SU-DHL-6 (cell line): ENCODE results near the gene LRRC47.
A peak's percentile ranks its signal among the peaks of the same experiment; 100 is the strongest.

Experiments used
- H2AFZ ChIP-seq: fragments of 200-600 bp; sonication (generic); 2 replicates; pipeline ENCODE4 v1.6.1; 2014; ENCODE audit warnings: low read depth, mild to moderate bottlenecking, moderate library complexity, mixed read lengths, antibody characterized with exemption, low read length; ENCODE audit not compliant: severe bottlenecking
- H3F3A ChIP-seq: fragments of 200-600 bp; shearing (Covaris generic); 2 replicates; pipeline ENCODE4 v1.6.0; 2016; ENCODE audit warnings: antibody characterized with exemption, mild to moderate bottlenecking; ENCODE audit not compliant: insufficient read depth
- H3K27ac ChIP-seq: fragments of 200-600 bp; sonication (generic); 2 replicates; pipeline ENCODE4 v1.5.1; 2016; ENCODE audit warnings: low read depth, mild to moderate bottlenecking, low read length, moderate library complexity, mixed read lengths
- H3K27me3 ChIP-seq: fragments of 200-600 bp; sonication (generic), shearing (Covaris generic); 2 replicates; pipeline ENCODE4 v1.6.0; 2014; ENCODE audit warnings: mild to moderate bottlenecking, low read length
- H3K36me3 ChIP-seq: fragments of 200-600 bp; sonication (generic); 2 replicates; pipeline ENCODE4 v1.6.1; 2014; ENCODE audit warnings: mild to moderate bottlenecking, low read length, mixed read lengths
- H3K4me2 ChIP-seq: fragments of 300-600, 200-600 bp; shearing (Covaris generic), sonication (generic); 2 replicates; pipeline ENCODE4 v1.6.0; 2014; ENCODE audit warnings: low read length, low read depth, mild to moderate bottlenecking; ENCODE audit not compliant: poor library complexity, severe bottlenecking
- H3K4me3 ChIP-seq: fragments of 200-600 bp; sonication (generic); 2 replicates; pipeline ENCODE4 v1.5.1; 2014; ENCODE audit warnings: antibody characterized with exemption, low read length, mild to moderate bottlenecking, mixed read lengths; ENCODE audit not compliant: insufficient read depth, poor library complexity, severe bottlenecking
- H3K79me2 ChIP-seq: fragments of 200-600 bp; sonication (generic); 2 replicates; pipeline ENCODE4 v1.6.1; 2014; ENCODE audit warnings: mild to moderate bottlenecking, low read length, moderate library complexity; ENCODE audit not compliant: insufficient read depth
- H3K9ac ChIP-seq: fragments of 200-600 bp; sonication (generic); 2 replicates; pipeline ENCODE4 v1.7.0; 2014; ENCODE audit warnings: mild to moderate bottlenecking, low read length
- H3K9me2 ChIP-seq: fragments of 200-600 bp; sonication (generic); replicated peaks from 2 replicates; pipeline ENCODE4 v1.6.1; 2014; ENCODE audit warnings: low read length; ENCODE audit not compliant: insufficient read depth
- H3K9me3 ChIP-seq: fragments of 200-600 bp; sonication (generic); 2 replicates; pipeline ENCODE4 v1.6.1; 2014; ENCODE audit warnings: low read length, mixed read lengths; ENCODE audit not compliant: insufficient read depth
- H4K20me1 ChIP-seq: fragments of 200-600 bp; sonication (generic); 2 replicates; pipeline ENCODE4 v1.6.1; 2014; ENCODE audit warnings: low read depth, mild to moderate bottlenecking, antibody characterized with exemption, low read length, moderate library complexity, mixed read lengths
- CTCF ChIP-seq: fragments of 200-600 bp; sonication (generic); IDR thresholded peaks from one replicate; pipeline ENCODE4 v1.5.1; 2017; ENCODE audit warnings: antibody characterized with exemption, mild to moderate bottlenecking, low read length, moderate library complexity; ENCODE audit not compliant: insufficient read depth, poor library complexity, severe bottlenecking
- EZH2phosphoT487 ChIP-seq: fragments of 200-600 bp; sonication (generic), shearing (Covaris generic); conservative IDR thresholded peaks from 2 replicates; pipeline ENCODE4 v1.6.1; 2018; ENCODE audit warnings: mild to moderate bottlenecking, antibody characterized with exemption, low read length, moderate library complexity, mixed read lengths

Gene LRRC47

GRCh38 chr1:3745590-3746381, 50.5 kb downstream of the LRRC47 start:
- H3K36me3 ChIP-seq: no peaks in the 10 kb centered on the region
- peak overlapping the region; percentile 59 for H3K4me2 ChIP-seq
- H4K20me1 ChIP-seq: no peaks in the 10 kb centered on the region
- H2AFZ ChIP-seq: no peak overlapping the region
- no peaks in the 10 kb centered on the region for H3K79me2 ChIP-seq
- no peaks in the 10 kb centered on the region for H3K27me3 ChIP-seq
- H3F3A ChIP-seq: no peaks in the 10 kb centered on the region
- H3K9me3 ChIP-seq: no peaks in the 10 kb centered on the region
- no peak overlapping the region for H3K27ac ChIP-seq
- TF ChIP-seq EZH2phosphoT487 (no peak), CTCF (no peak)
- no peak overlapping the region for H3K4me3 ChIP-seq
- no peak overlapping the region for H3K9ac ChIP-seq
- H3K9me2 ChIP-seq: no peaks in the 10 kb centered on the region

- Histone ChIP-seq H4K20me1 (no peaks in the 10 kb centered on the region), H3K4me2 (no peak overlapping the region), H3K36me3 (no peaks in the 10 kb centered on the region), H3K4me3 (no peak overlapping the region), H3K27ac (no peak overlapping the region), H3K79me2 (no peaks in the 10 kb centered on the region), H3K9me2 (no peaks in the 10 kb centered on the region), H3K9ac (no peak overlapping the region), H3K27me3 (no peaks in the 10 kb centered on the region), H2AFZ (no peak overlapping the region), H3K9me3 (no peaks in the 10 kb centered on the region), H3F3A (no peaks in the 10 kb centered on the region)
- TF ChIP-seq EZH2phosphoT487 (no peak), CTCF (no peak)
These were observed 51.2 kb downstream of the LRRC47 start for GRCh38 chr1:3745071-3745470.

DNA sequence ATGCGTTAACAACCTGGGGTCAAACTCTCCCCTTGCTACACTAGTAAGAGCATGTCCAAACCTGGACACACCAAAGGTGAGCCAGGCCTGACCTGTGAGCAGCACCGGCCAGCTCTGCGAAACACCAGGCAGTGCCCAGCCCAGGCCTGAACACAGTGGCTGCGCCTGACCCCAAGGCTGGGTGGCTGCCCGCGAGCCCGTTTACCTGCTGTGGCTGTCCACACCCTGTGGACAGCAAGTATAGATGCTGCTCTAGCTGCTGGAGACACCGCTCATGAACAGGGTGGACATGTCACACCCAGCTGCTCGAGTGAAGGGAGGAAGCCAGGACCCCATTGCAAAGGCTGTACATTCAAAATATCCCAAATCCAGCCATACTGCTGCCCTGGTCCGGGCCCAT, 51.7 kb downstream of the LRRC47 start:
- TF ChIP-seq CTCF (no peak), EZH2phosphoT487 (no peak)
- Histone ChIP-seq H3K4me2 (no peak overlapping the region), H4K20me1 (no peaks in the 10 kb centered on the region), H3K79me2 (no peaks in the 10 kb centered on the region), H3F3A (no peaks in the 10 kb centered on the region), H3K27ac (no peak overlapping the region), H3K9me3 (no peaks in the 10 kb centered on the region), H3K9me2 (no peaks in the 10 kb centered on the region), H3K36me3 (no peaks in the 10 kb centered on the region), H3K4me3 (no peak overlapping the region), H2AFZ (no peak overlapping the region), H3K27me3 (no peaks in the 10 kb centered on the region), H3K9ac (no peak overlapping the region)
